ENCODE data around the gene SMOC2.

SMOC2 gene

GRCh38 chr6:168514216-168514615 lies 73.2 kb downstream of the SMOC2 start:
- Histone ChIP-seq H3K4me3 (ENCODE audit: severe bottlenecking) (no peak overlapping the region), H3K9me3 (ENCODE audit: severe bottlenecking) (no peaks in the 10 kb centered on the region), H3K27me3 (ENCODE audit: insufficient read depth, poor library complexity, severe bottlenecking) (no peaks in the 10 kb centered on the region), H3K27ac (ENCODE audit: poor library complexity, severe bottlenecking) (no peak overlapping the region), H3K4me1 (ENCODE audit: insufficient read depth, poor library complexity, severe bottlenecking) (no peaks in the 10 kb centered on the region), H3K36me3 (ENCODE audit: low read depth) (no peaks in the 10 kb centered on the region)
- no peak for ATAC-seq (ENCODE audit: low read depth)
- no peak for DNase-seq (ENCODE audit: low spot score)
- TF ChIP-seq CTCF (IDR thresholded peaks at IDR 0.05; ENCODE audit: poor library complexity, severe bottlenecking), result no peak

- Histone ChIP-seq H3K4me3 (ENCODE audit: severe bottlenecking) (no peak overlapping the region), H3K27ac (ENCODE audit: poor library complexity, severe bottlenecking) (no peak overlapping the region), H3K27me3 (ENCODE audit: insufficient read depth, poor library complexity, severe bottlenecking) (no peaks in the 10 kb centered on the region), H3K36me3 (ENCODE audit: low read depth) (no peaks in the 10 kb centered on the region), H3K9me3 (ENCODE audit: severe bottlenecking) (no peaks in the 10 kb centered on the region), H3K4me1 (ENCODE audit: insufficient read depth, poor library complexity, severe bottlenecking) (no peaks in the 10 kb centered on the region)
- DNase-seq (ENCODE audit: low spot score) (no peak), ATAC-seq (ENCODE audit: low read depth) (no peak)
- no peak for TF ChIP-seq CTCF (IDR thresholded peaks at IDR 0.05; ENCODE audit: poor library complexity, severe bottlenecking)
These were observed 74.4 kb downstream of the SMOC2 start for GRCh38 chr6:168515376-168515775.

GRCh38 chr6:168516944-168517741 lies 76.2 kb downstream of the SMOC2 start:
- DNase-seq (ENCODE audit: low spot score) (no peak), ATAC-seq (ENCODE audit: low read depth) (no peak)
- no peak overlapping the region for H3K4me3 ChIP-seq (ENCODE audit: severe bottlenecking)
- H3K27ac ChIP-seq (ENCODE audit: poor library complexity, severe bottlenecking), result no peak overlapping the region
- H3K4me1 ChIP-seq (ENCODE audit: insufficient read depth, poor library complexity, severe bottlenecking), result no peaks in the 10 kb centered on the region
- no peak for TF ChIP-seq CTCF (IDR thresholded peaks at IDR 0.05; ENCODE audit: poor library complexity, severe bottlenecking)
- no peaks in the 10 kb centered on the region for H3K27me3 ChIP-seq (ENCODE audit: insufficient read depth, poor library complexity, severe bottlenecking)
- no peaks in the 10 kb centered on the region for H3K36me3 ChIP-seq (ENCODE audit: low read depth)
- no peaks in the 10 kb centered on the region for H3K9me3 ChIP-seq (ENCODE audit: severe bottlenecking)

- Histone ChIP-seq H3K4me3 (ENCODE audit: severe bottlenecking) (no peak overlapping the region), H3K9me3 (ENCODE audit: severe bottlenecking) (no peaks in the 10 kb centered on the region), H3K4me1 (ENCODE audit: insufficient read depth, poor library complexity, severe bottlenecking) (no peaks in the 10 kb centered on the region), H3K27me3 (ENCODE audit: insufficient read depth, poor library complexity, severe bottlenecking) (no peaks in the 10 kb centered on the region), H3K36me3 (ENCODE audit: low read depth) (no peaks in the 10 kb centered on the region), H3K27ac (ENCODE audit: poor library complexity, severe bottlenecking) (no peak overlapping the region)
- TF ChIP-seq CTCF (IDR thresholded peaks at IDR 0.05; ENCODE audit: poor library complexity, severe bottlenecking), result no peak
- DNase-seq (ENCODE audit: low spot score) (no peak), ATAC-seq (ENCODE audit: low read depth) (no peak)
These were observed 76.9 kb downstream of the SMOC2 start for GRCh38 chr6:168517742-168518347.

- ATAC-seq (ENCODE audit: low read depth) (no peak), DNase-seq (ENCODE audit: low spot score) (no peak)
- H3K27me3 ChIP-seq (ENCODE audit: insufficient read depth, poor library complexity, severe bottlenecking), result no peaks in the 10 kb centered on the region
- no peak overlapping the region for H3K27ac ChIP-seq (ENCODE audit: poor library complexity, severe bottlenecking)
- no peak overlapping the region for H3K4me3 ChIP-seq (ENCODE audit: severe bottlenecking)
- H3K36me3 ChIP-seq (ENCODE audit: low read depth), result no peaks in the 10 kb centered on the region
- H3K9me3 ChIP-seq (ENCODE audit: severe bottlenecking), result no peaks in the 10 kb centered on the region
- H3K4me1 ChIP-seq (ENCODE audit: insufficient read depth, poor library complexity, severe bottlenecking), result no peaks in the 10 kb centered on the region
- TF ChIP-seq CTCF (IDR thresholded peaks at IDR 0.05; ENCODE audit: poor library complexity, severe bottlenecking), result no peak
These were observed 77.4 kb downstream of the SMOC2 start for GRCh38 chr6:168518348-168518745.
